ENCODE results near the gene DLST.

The DLST gene

GRCh38 chr14:74949191-74949601, 67.5 kb downstream of the DLST start:
- Histone ChIP-seq H3K27me3 (ENCODE audit: insufficient read depth, poor library complexity, severe bottlenecking) (no peaks in the 10 kb centered on the region), H3K4me3 (replicated peaks; ENCODE audit: insufficient read depth, low read length) (no peak overlapping the region), H3K27ac (replicated peaks) (no peak overlapping the region)
- DNase-seq (ENCODE audit: low read depth in 1 of 2, low spot score in 1 of 2), result no peak
- TF ChIP-seq GABPA (IDR thresholded peaks at IDR 0.05; ENCODE audit: low read depth), result no peak
- no peak for TF ChIP-seq SPI1 (IDR thresholded peaks at IDR 0.05; ENCODE audit: borderline replicate concordance, low read depth)
- no peak for TF ChIP-seq CTCF (IDR thresholded peaks at IDR 0.05; ENCODE audit: insufficient read depth, low read length)
- no peak for TF ChIP-seq POLR2AphosphoS5 (IDR thresholded peaks at IDR 0.05; ENCODE audit: low read depth)
- TF ChIP-seq REST (IDR thresholded peaks at IDR 0.05; ENCODE audit: insufficient replicate concordance, low read depth), result no peak

GRCh38 chr14:74949859-74950573, 68.3 kb downstream of the DLST start:
- no peak for TF ChIP-seq POLR2AphosphoS5 (IDR thresholded peaks at IDR 0.05; ENCODE audit: low read depth)
- TF ChIP-seq GABPA (IDR thresholded peaks at IDR 0.05; ENCODE audit: low read depth), result no peak
- no peak for TF ChIP-seq CTCF (IDR thresholded peaks at IDR 0.05; ENCODE audit: insufficient read depth, low read length)
- no peak for TF ChIP-seq SPI1 (IDR thresholded peaks at IDR 0.05; ENCODE audit: borderline replicate concordance, low read depth)
- no peak for TF ChIP-seq REST (IDR thresholded peaks at IDR 0.05; ENCODE audit: insufficient replicate concordance, low read depth)
- Histone ChIP-seq H3K4me3 (replicated peaks; ENCODE audit: insufficient read depth, low read length) (no peak overlapping the region), H3K27me3 (ENCODE audit: insufficient read depth, poor library complexity, severe bottlenecking) (no peaks in the 10 kb centered on the region), H3K27ac (replicated peaks) (no peak overlapping the region)
- no peak for DNase-seq (ENCODE audit: low read depth in 1 of 2, low spot score in 1 of 2)

- TF ChIP-seq REST (IDR thresholded peaks at IDR 0.05; ENCODE audit: insufficient replicate concordance, low read depth) (no peak), POLR2AphosphoS5 (IDR thresholded peaks at IDR 0.05; ENCODE audit: low read depth) (no peak)
- Histone ChIP-seq H3K4me3 (replicated peaks; ENCODE audit: insufficient read depth, low read length) (no peak overlapping the region), H3K27me3 (ENCODE audit: insufficient read depth, poor library complexity, severe bottlenecking) (no peaks in the 10 kb centered on the region), H3K27ac (replicated peaks) (no peak overlapping the region)
- DNase-seq (ENCODE audit: low read depth in 1 of 2, low spot score in 1 of 2), result no peak
Measured at GRCh38 chr14:74950795-74951442, 69.2 kb downstream of the DLST start.

All from HL-60 (cell line).